OCI-LY3 (cell line): ENCODE measurements around the gene CADM2.

Source experiments
- H2AFZ ChIP-seq: fragments of 200-600, 300-600 bp; shearing (Covaris generic); 2 replicates; pipeline ENCODE4 v1.6.0; 2014; ENCODE audit warnings: antibody characterized with exemption, low read depth, low read length
- H3K27ac ChIP-seq: fragments of 200-600, 300-600 bp; sonication (generic); 2 replicates; pipeline ENCODE4 v1.5.1; 2014; ENCODE audit warnings: mild to moderate bottlenecking, low read length, moderate library complexity, mixed read lengths
- H3K27me3 ChIP-seq: fragments of 200-600, 300-600 bp; sonication (generic); 2 replicates; pipeline ENCODE4 v1.6.1; 2014; ENCODE audit warnings: low read depth, low read length, mixed read lengths
- H3K36me3 ChIP-seq: fragments of 200-600, 300-600 bp; sonication (generic); replicated peaks from 2 replicates; pipeline ENCODE3; 2014; ENCODE audit warnings: low read depth, low read length, mixed read lengths
- H3K4me1 ChIP-seq: fragments of 300-600, 200-600 bp; sonication (generic); 2 replicates; pipeline ENCODE4 v1.6.1; 2014; ENCODE audit warnings: low read length, mixed read lengths
- H3K4me2 ChIP-seq: fragments of 200-600, 300-600 bp; sonication (generic); 2 replicates; pipeline ENCODE4 v1.6.1; 2014; ENCODE audit warnings: low read length, mixed read lengths
- H3K4me3 ChIP-seq: fragments of 300-600, 200-600 bp; sonication (generic); 2 replicates; pipeline ENCODE4 v1.5.1; 2014; ENCODE audit warnings: antibody characterized with exemption, mild to moderate bottlenecking, low read length, moderate library complexity
- H3K79me2 ChIP-seq: fragments of 300-600, 200-600 bp; shearing (Covaris generic); 2 replicates; pipeline ENCODE4 v1.6.1; 2014; ENCODE audit warnings: mild to moderate bottlenecking, low read length, mixed read lengths
- H3K9ac ChIP-seq: fragments of 300-600, 200-600 bp; shearing (Covaris generic); 2 replicates; pipeline ENCODE4 v1.6.0; 2014; ENCODE audit warnings: mild to moderate bottlenecking, low read length, moderate library complexity
- H3K9me3 ChIP-seq: fragments of 200-600, 300-600 bp; shearing (Covaris generic); 2 replicates; pipeline ENCODE4 v1.6.1; 2014; ENCODE audit warnings: low read length, mixed read lengths; ENCODE audit not compliant: insufficient read depth
- H4K20me1 ChIP-seq: fragments of 200-600, 300-600 bp; sonication (generic); 2 replicates; pipeline ENCODE4 v1.6.1; 2016; ENCODE audit warnings: low read length, mixed read lengths; ENCODE audit not compliant: insufficient read depth
- CTCF ChIP-seq: fragments of 200-600, 300-600 bp; sonication (generic); IDR thresholded peaks from 2 replicates; pipeline ENCODE4 v1.5.1; 2014; ENCODE audit warnings: antibody characterized with exemption, low read length, low read depth
- EZH2phosphoT487 ChIP-seq: fragments of 200-600 bp; shearing (Covaris generic); IDR thresholded peaks from 2 replicates; pipeline ENCODE4 v1.6.1; 2018; ENCODE audit warnings: antibody characterized with exemption, mixed run types, low read depth

CADM2 gene

DNA sequence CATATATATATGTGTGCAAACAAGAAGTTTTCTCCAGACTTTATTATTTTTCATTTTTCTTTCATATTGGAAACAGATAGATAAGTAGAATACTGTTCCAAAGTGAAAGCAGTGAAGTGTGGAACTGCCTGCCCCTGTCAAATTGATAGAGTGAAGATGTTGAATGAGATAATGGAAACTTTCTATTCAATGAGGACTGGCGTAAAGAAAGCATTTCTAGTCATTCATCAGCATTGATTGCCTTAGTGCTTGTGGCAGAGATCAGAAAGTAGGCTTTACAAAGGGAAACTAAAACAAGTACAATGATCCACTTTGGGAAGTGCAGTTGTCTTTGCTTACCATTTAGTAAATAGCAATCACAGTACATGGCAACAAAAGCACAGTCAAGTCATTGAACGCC, 300.0 kb downstream of the CADM2 start:
- no peak overlapping the region for H3K4me2 ChIP-seq
- H3K27ac ChIP-seq, result no peak overlapping the region
- H2AFZ ChIP-seq, result no peak overlapping the region
- H3K9ac ChIP-seq, result no peak overlapping the region
- H3K36me3 ChIP-seq, result no peaks in the 10 kb centered on the region
- no peaks in the 10 kb centered on the region for H3K27me3 ChIP-seq
- H3K4me1 ChIP-seq, result peaks cover 3% of the 10 kb centered on the region; the same call in 1 of the 2 replicates
- no peaks in the 10 kb centered on the region for H3K79me2 ChIP-seq
- H4K20me1 ChIP-seq, result no peaks in the 10 kb centered on the region
- no peak overlapping the region for H3K4me3 ChIP-seq
- H3K9me3 ChIP-seq, result no peaks in the 10 kb centered on the region
- no peak for TF ChIP-seq EZH2phosphoT487
- no peak for TF ChIP-seq CTCF

- H3K9me3 ChIP-seq, result no peaks in the 10 kb centered on the region
- no peak overlapping the region for H3K4me2 ChIP-seq
- no peaks in the 10 kb centered on the region for H3K79me2 ChIP-seq
- H3K27ac ChIP-seq, result no peak overlapping the region
- no peak overlapping the region for H2AFZ ChIP-seq
- H3K27me3 ChIP-seq, result no peaks in the 10 kb centered on the region
- no peak overlapping the region for H3K4me3 ChIP-seq
- peaks cover 3% of the 10 kb centered on the region; the same call in 1 of the 2 replicates for H3K4me1 ChIP-seq
- no peaks in the 10 kb centered on the region for H3K36me3 ChIP-seq
- H4K20me1 ChIP-seq, result no peaks in the 10 kb centered on the region
- TF ChIP-seq CTCF, result no peak
- no peak for TF ChIP-seq EZH2phosphoT487
- H3K9ac ChIP-seq, result no peak overlapping the region
Measured at GRCh38 chr3:85259748-85260147, 301.0 kb downstream of the CADM2 start.

GRCh38 chr3:85264381-85264780, 305.6 kb downstream of the CADM2 start:
- H2AFZ ChIP-seq, result no peak overlapping the region
- H3K36me3 ChIP-seq, result no peaks in the 10 kb centered on the region
- H3K4me1 ChIP-seq, result peaks cover 3% of the 10 kb centered on the region; the same call in 1 of the 2 replicates
- no peak overlapping the region for H3K4me3 ChIP-seq
- no peaks in the 10 kb centered on the region for H4K20me1 ChIP-seq
- no peak overlapping the region for H3K9ac ChIP-seq
- H3K9me3 ChIP-seq, result no peaks in the 10 kb centered on the region
- H3K27me3 ChIP-seq, result no peaks in the 10 kb centered on the region
- TF ChIP-seq EZH2phosphoT487, result no peak
- no peak for TF ChIP-seq CTCF
- no peaks in the 10 kb centered on the region for H3K79me2 ChIP-seq
- H3K27ac ChIP-seq, result no peak overlapping the region
- H3K4me2 ChIP-seq, result no peak overlapping the region

GRCh38 chr3:85270488-85270887, 311.7 kb downstream of the CADM2 start:
- Histone ChIP-seq H2AFZ (no peak overlapping the region), H3K27me3 (no peaks in the 10 kb centered on the region), H3K27ac (no peak overlapping the region), H4K20me1 (no peaks in the 10 kb centered on the region), H3K79me2 (no peaks in the 10 kb centered on the region), H3K4me1 (no peaks in the 10 kb centered on the region), H3K36me3 (no peaks in the 10 kb centered on the region), H3K9me3 (no peaks in the 10 kb centered on the region), H3K4me2 (no peak overlapping the region), H3K9ac (no peak overlapping the region), H3K4me3 (no peak overlapping the region)
- no peak for TF ChIP-seq CTCF
- TF ChIP-seq EZH2phosphoT487, result no peak
